Left kidney (tissue), 2 donors: ENCODE measurements around the gene GIGYF2. TPM values are rescaled to one million over a fixed set of nuclear protein-coding genes. Genes with fewer than 3 reads are reported as not detected.

Experiments
- DNase-seq: peaks from one replicate; pipeline ENCODE4 v3.0.0-alpha.2; 2013
- polyA plus RNA-seq: library from polyadenylated mRNA; unstranded; fragments of 120-200 nt; gene quantifications from one replicate; pipeline ENCODE4 v1.2.1, GENCODE V29; 2013; ENCODE audit not compliant: insufficient read length

Gene GIGYF2
- polyA plus RNA-seq, 1 donor = 73.4 TPM

- DNase-seq = no peak
These were observed 52.2 kb downstream of the GIGYF2 start for GRCh38 chr2:232749331-232749730.

GRCh38 chr2:232750135-232750671 lies 53.1 kb downstream of the GIGYF2 start:
- DNase-seq = no peak

- DNase-seq = no peak
These were observed 60.8 kb downstream of the GIGYF2 start for GRCh38 chr2:232757905-232758304.

- peak; percentile 39 for DNase-seq
These were observed 64.3 kb downstream of the GIGYF2 start for GRCh38 chr2:232761301-232761907.

GRCh38 chr2:232767866-232768265 lies 70.7 kb downstream of the GIGYF2 start:
- DNase-seq = no peak

GRCh38 chr2:232770207-232770606 lies 73.1 kb downstream of the GIGYF2 start:
- no peak for DNase-seq

- no peak for DNase-seq
These were observed 74.7 kb downstream of the GIGYF2 start for GRCh38 chr2:232771870-232772269.

GRCh38 chr2:232772531-232772930 lies 75.4 kb downstream of the GIGYF2 start:
- DNase-seq = no peak

GRCh38 chr2:232773815-232774214 lies 76.7 kb downstream of the GIGYF2 start:
- no peak for DNase-seq

GRCh38 chr2:232776435-232776834 lies 79.3 kb downstream of the GIGYF2 start, which contains the start of gene KCNJ13:
Gene KCNJ13, minus strand, starts transcription at chr2:232776565. Its CDS starts 5,203 bp downstream, at chr2:232771362.
- peak; percentile 28 for DNase-seq

- DNase-seq = no peak
These were observed 80.1 kb downstream of the GIGYF2 start for GRCh38 chr2:232777276-232777675.

- DNase-seq = no peak
These were observed 82.3 kb downstream of the GIGYF2 start for GRCh38 chr2:232779465-232779864.

- no peak for DNase-seq
These were observed 82.8 kb downstream of the GIGYF2 start for GRCh38 chr2:232779934-232780333.

GRCh38 chr2:232781765-232782164 lies 84.6 kb downstream of the GIGYF2 start:
- DNase-seq = no peak

GRCh38 chr2:232783278-232783677 lies 86.1 kb downstream of the GIGYF2 start:
- DNase-seq = no peak

GRCh38 chr2:232787806-232788205 lies 90.7 kb downstream of the GIGYF2 start:
- DNase-seq = no peak

- peak; percentile 18 for DNase-seq
These were observed 92.0 kb downstream of the GIGYF2 start for GRCh38 chr2:232789082-232789481.

- no peak for DNase-seq
These were observed 94.4 kb downstream of the GIGYF2 start for GRCh38 chr2:232791518-232791917.

GRCh38 chr2:232793271-232793670 lies 96.1 kb downstream of the GIGYF2 start:
- no peak for DNase-seq

GRCh38 chr2:232794981-232795380 lies 97.8 kb downstream of the GIGYF2 start:
- no peak for DNase-seq

GRCh38 chr2:232795920-232796319 lies 98.8 kb downstream of the GIGYF2 start:
- DNase-seq = no peak

- DNase-seq = no peak
These were observed 101.1 kb downstream of the GIGYF2 start for GRCh38 chr2:232798187-232798586.

GRCh38 chr2:232800166-232800565 lies 103.0 kb downstream of the GIGYF2 start:
- no peak for DNase-seq

- no peak for DNase-seq
These were observed 105.0 kb downstream of the GIGYF2 start for GRCh38 chr2:232802091-232802490.
